Stimulated activated CD4-positive, alpha-beta T cell treated with anti-CD3 and anti-CD28 coated beads, Interleukin-4, amount 100 ng/mL, for 48 hours (primary cell): ENCODE data around the gene SMARCD3.

ENCODE experiments used
- DNase-seq, 2 donors: peaks; one replicate each; pipeline ENCODE4 v3.0.0-alpha.2; 2020; ENCODE audit warnings: low read depth in 2 of 2

The SMARCD3 gene

DNA sequence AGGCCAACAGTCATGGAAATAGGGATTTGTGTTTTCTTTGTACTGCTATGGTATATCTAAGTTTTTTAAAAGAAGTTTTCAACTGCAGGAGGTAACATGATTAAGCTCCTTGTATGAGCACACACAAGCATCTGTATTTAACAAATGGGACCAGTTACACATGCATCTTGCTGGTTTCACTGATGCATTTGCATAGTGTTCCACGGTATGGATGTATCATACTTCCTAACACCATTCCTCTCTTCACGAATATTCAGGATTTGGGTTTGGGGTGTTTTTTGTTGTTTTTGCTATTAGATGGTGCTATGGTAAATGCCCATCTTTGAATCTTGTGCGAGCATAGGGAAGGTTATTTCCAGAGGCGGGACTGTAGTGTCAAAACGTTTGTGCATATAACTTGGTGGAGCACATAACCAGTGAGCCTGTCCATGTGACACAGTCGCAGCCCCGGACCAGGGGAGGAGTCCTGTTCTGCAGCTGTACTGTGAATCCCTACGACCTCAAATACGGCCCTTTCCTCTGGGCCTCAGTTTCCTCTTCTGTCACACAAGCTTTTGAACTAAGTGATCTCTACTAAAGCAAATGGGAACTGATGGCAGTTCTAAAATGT lies 40.1 kb downstream of the SMARCD3 start:
- no peak for DNase-seq

DNA sequence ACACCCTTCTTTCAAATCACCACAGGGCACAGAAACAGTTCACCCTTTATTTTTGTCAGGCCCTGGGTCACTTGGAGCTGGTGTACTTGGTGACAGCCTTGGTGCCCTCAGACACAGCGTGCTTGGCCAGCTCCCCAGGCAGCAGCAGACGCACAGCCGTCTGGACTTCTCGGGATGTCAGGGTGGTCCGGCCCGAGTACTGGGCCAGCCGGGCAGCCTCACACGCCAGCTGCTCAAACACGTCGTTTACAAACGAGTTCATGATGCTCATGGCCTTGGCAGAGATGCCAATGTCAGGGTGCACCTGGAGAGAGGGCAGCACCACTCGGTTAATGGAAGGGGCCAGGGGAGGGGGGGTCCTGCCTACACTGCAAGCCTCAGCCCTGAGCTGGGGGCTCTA lies 40.7 kb downstream of the SMARCD3 start:
- DNase-seq = no peak

DNA sequence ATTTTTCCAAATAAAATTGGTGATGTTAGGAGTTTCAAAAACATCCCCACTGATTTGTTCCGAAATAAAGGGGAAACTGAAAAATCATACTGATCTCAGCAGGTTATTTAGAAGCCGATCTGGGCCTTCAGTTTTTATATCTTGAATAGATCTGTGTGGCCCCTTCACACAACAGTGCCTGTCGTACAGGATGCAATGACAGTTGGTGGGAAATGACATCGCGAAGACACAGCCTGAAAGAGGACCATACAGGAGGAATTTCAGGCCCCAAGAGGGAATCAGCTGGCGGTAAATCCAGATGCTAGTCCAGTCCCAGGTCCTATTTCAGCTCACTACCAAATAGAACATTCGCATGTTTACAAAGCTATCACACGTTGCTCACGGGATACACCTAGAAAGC lies 41.2 kb downstream of the SMARCD3 start:
- no peak for DNase-seq

DNA sequence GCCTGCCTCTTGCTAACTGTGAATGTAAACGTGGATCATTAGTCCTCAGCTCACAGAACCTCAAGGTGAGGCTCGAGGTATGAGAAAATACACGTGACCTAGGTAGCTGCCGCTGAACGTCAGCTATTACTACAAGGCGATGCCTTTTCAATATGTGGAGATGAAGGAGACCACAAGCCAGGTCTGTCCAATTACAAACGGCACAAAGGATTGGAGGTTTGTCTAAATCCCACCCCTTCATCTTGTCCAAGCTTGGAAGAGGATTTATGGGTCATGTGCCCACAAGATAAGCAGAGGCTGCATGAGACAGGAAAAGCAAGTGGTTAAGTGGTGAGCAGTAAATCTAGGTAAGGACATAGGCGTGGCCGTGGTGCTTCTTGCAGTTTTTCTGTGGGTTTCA lies 41.6 kb downstream of the SMARCD3 start:
- DNase-seq = no peak

DNA sequence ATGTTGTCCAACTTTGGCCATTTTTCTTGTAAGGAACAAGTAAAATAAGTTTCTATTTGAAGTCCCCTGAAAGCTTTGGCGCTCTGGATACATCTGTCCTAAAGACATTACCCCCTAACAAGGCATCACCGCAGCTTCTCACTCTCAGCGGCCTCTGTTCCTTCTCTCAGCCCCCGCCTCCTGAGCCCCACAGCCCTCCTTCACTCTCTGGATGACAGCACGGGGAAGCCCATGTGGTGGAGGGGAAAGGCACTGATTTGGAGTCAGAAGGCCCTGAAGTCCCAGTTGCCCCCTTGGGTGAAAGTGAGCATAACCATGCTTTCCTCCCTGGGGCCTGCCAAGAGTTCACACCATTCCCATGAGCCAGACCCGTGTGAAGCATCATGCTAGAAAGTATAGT lies 42.8 kb downstream of the SMARCD3 start:
- no peak for DNase-seq

DNA sequence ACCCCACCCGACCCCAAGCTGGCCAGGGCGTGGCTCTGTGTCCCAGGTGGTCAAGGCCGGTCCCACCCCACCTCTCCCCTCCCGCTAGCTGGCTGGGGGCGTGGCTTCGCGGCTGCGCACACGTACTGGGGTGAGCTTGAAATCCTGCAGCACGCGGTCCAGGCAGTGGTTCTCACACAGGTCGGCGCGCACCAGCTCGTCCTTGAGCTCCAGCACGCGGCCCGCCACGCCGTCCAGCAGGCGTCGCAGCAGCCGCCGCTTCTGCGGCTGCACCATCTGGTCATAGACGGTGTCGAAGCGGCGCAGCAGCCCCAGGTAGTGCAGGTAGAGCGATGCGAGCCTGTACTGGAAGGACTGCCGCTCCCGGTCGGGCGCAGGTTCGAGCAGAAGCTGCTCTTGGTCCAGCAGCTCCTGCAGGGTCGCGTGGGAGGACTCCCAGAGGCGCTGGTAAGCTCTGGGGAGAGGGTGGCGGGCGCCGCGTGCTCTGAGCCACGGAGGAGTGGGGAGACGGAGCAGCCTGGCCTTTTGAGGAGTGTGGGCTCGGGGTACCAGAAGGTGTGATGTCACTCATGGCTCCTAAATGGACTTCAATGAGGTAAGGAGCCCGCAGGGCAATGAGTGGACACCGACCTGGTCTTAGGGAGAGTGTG lies 44.0 kb downstream of the SMARCD3 start:
- DNase-seq = no peak

DNA sequence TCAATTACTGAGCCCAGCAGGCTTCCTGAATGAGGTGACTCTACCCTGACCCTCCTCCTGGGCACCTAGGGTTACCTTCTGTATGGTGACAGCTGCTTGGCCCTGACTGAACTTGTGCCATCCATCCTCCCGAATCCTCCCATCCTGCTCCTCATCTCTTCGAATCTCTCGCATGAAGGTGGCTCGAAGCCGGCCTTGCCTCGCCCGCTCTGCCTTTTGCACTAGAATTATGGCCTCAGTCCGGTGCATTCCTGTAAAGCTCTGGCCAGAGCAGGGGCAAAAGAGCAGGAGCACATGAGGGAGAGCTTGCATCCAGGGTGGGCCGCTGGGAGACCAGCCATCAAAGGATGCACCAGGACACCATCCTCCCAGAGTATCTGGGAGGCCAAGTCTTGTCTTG lies 45.7 kb downstream of the SMARCD3 start:
- no peak for DNase-seq

DNA sequence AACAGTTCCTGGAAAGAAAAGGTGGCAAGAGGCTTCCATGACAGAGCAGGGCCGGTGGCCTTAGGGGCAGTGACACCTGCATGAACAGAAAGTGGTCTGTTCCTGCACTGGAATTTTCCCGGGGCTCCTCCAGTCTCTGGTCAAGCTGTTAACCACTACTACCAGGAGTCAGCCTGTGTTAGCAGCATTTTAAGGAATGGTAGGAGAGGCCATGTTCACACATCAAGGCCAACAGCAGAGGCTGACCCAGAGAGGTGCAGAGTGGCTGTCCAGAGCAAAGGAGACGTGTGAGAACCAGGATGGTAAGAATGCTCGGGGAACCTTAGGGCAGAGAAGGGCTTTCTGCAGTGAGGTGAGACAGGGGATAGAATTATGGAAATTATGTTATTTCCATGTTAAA lies 46.7 kb downstream of the SMARCD3 start:
- no peak for DNase-seq

DNA sequence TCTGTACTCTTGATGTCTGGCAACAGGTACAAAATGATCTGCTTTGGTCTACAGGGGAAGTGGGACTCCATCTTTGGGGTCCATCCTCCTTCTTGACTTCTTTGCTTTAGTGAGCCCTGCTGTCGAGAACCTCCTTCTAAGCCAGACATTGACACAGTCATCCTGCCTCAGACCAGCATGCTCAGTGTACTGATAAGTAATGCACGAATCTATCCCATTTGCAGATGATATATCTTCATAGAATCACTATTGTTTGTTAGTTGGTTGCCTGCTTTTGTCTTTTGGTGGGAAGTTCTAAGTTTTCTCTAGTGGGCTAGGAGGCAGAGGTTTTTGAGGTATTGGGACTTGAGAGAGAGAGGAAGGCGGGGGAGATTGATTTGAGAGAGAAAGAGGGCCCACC lies 47.1 kb downstream of the SMARCD3 start:
- DNase-seq = no peak

DNA sequence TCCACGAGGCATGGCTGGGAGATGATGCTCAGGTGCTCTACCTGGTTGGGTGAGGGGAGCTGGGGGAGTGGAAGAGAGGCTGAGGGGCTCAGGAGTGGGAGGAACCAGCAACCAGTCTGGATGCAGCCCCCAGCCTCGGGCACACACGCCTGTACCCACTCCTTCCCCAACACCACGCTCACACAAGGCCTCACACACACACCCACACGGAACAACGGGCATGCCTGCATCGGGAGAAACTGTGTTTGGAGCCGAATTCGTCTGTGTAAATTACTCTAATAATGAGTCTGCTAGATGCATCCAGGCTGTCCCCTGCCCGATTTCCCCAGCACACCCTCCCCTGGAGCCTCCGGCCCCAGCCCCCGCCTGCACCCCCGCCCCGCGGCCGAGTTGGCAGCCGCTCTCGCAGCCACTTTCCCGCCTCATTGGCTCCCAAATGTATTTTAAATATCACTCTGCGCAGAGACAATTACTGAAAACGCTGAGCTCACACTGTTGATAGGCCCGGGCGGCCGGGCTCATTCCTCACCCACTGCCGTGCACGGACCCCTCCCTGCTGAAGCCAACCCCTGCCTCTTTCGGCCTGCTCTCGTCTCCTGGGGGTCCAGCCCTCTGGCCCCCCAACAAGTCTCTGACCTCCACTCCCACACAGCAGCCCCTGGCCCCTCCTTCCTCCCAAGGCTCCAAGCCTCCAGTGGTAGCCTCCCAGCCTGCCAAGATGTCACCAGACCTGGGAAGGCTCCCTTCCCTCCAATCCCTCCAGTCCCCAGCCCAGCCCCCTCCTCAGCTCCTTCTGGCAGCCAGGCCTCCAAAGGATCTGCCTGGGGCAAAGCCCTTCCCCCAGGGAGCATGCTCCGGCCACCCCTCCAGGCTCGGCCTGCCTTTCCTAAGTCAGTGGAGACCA lies 49.3 kb downstream of the SMARCD3 start:
- no peak for DNase-seq

DNA sequence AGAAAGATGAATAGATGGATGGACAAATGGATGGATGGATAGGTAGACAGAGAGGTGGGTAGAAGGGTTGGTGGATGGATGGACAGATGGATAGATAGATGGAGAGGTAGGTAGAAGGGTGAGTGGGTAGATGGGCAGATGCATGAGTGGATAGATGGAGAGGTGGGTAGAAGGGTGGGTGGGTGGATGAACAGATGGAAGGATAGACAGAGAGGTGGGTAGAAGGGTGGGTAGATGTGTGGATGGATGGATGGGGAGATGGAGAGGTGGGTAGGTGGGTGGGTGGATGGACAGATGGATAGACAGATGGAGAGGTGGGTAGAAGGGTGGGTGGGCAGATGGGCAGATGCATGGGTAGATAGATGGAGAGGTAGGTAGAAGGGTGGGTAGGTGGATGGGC lies 50.6 kb downstream of the SMARCD3 start:
- DNase-seq = no peak

DNA sequence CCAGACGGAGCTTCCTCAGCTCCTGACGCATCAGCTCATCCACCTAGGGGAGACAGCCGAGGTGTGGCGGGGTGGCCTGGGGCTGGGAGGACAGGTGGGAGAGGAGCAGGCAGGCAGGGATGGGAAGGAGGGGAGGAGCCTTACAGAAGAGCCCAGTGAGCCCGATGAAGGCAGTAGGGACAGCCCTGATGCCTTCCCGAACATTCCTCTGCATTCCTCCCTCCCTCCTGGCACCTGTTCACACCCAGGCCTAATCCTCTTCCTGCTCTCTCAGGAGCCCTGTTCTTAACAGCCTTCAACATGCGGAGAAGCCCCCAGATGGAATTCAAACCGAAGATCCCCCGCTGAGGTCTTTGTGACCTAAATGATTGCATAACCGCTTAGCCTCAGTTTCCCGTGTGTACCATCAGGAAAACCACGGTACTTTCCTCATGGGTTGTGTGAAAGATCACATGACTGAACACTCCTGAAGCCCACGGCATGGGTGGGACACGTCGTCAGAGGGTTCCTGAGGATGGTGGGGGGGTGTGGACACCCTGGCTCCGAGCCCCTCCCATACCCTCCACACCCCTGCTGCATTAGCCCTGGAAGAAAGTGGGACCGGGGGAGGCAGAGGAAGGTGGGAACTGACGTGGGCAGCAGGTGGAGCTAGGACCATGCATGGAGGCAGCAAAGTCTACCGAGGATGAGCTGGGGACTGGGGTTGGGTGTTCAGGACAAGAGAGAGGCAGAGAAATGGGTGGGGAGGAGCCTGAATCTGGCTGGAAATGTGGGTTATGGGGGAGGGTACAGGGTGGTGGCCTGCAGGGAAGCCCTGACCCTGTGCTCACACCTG lies 52.7 kb downstream of the SMARCD3 start:
- DNase-seq = no peak

DNA sequence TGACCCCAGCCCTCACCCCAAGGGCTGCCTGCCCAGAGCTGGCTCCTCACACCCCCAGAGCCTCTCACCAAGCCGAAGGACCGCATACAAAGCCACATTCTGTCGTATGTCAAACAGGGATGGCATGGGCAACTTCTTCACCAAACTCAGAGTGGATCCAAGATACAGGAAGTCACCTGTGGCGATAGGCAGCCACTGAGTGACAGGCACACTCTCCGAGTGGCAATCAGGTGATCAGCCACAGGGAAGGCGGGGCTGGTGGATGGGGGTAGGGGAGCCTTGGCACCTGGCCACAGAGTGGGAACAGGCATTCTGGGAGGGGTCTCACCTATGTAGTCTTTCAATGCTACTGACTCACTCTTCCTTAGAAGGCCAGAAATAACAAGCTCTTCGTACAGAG lies 54.3 kb downstream of the SMARCD3 start:
- no peak for DNase-seq

DNA sequence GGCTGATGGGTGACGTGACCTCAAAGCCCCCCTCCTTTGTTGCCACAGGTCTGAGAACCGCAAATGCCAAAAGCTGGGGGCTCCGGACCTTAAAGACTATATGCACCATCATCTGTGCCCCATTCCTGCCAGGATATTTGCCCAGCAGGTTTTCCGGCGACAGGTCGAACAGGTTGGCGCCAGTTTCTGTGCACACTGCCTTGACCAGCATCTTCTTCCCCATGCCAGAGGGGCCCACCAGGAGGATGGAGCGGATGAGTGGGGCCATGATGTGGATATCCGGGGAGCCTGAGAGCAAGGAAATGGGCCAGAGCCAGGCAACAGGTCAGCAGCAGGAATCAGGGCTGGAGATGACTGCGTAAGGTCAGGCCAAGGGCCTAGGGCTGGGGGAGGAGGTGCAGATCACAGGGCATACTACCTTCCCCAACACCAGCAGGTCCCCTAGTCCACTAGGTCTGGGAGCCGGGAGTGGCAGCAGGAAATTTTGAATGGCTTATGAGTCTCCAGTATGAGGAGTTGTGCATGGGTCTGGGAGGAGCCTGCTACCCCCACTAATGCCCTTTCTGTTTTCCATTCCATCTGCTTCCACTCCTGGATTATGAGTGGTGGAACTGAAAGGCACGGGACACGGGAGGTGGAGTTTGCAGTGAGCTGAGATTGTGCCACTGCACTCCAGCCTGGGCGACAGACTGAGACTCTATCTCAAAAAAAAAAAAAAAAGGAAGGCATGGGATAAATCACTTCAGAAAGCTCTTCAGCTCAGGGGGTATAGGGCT lies 55.1 kb downstream of the SMARCD3 start:
- no peak for DNase-seq

DNA sequence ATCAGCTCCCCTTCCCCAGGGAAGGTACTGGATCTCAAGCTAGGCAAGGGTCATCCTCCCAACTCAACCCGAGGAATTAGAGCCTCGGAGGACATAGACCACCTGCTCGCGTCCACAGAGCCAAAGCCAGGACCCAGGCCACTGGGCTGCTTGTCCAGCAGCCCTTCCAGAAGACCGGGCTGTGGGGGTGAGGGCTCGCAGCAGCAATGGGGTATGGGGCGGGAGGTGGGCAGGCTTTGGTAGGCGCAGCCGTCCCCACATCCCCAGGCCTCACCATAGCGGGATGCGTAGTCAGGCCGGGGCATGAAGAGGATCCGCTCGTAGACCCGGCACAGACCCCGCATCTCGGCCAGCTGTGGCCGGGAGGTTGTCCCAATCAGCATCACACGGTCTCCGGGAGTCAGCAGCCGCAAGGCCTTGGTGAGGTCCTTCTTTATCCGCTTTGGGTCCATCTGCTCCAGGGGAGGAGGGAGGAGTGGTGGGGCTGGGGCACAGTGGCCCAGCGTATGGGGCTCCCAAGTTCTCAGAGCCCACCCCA lies 56.4 kb downstream of the SMARCD3 start:
- no peak for DNase-seq

DNA sequence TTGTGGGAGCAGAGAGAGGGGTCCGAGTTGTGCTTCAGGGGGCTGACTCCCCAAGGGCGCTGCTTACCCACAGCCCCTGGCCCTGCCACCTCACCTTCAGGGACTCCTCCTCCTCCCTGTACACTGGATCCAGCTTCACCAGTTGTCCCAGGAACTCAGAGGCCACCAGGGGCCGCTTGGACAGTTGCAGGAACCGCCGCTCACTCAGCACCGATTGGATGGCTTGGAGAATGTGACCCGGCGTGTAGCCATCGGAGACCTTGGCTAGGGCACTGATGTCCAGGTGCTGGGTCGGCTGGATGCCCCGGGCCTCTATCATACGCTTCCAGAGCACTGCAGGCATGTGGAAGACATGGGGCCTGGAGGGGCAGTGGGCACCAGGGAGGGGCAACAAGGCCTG lies 57.0 kb downstream of the SMARCD3 start:
- no peak for DNase-seq

DNA sequence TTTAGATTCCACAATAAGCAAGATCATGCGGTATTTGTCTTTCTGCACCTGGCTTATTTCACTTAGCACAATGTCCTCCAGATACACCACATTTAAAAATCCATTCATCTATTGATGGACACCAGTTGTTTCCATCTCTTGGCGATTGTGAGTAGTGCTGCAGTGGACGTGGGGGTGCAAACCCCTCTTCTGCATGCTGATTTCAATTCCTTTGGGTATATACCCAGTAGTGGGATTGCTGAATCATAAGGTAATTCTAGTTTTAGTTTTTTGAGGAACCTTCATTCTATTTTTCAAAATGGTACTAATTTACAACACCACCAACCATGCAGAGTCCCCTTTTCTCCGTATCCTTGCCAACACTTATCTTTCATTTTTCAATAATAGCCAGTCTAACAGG lies 59.5 kb downstream of the SMARCD3 start:
- no peak for DNase-seq
